Common myeloid progenitor, CD34-positive (primary cell): ENCODE measurements around the gene TBCEL.
"Not testable (repeated sequence)": the region's sequence is repeated elsewhere in the genome, so short reads cannot be mapped to it uniquely, and the experiment has no call there.

Experiments used
- CTCF ChIA-PET: fragments of 350-600 bp; sonication (Branson Sonifier 250); formaldehyde crosslinking; loops from one replicate; lab custom pipeline; 2021; ENCODE audit warnings: antibody characterized with exemption; lab: Charles Lee
- POLR2A ChIA-PET: fragments of 350-600 bp; sonication (Branson Sonifier 250); formaldehyde crosslinking; loops from one replicate; lab custom pipeline; 2021; ENCODE audit warnings: antibody characterized with exemption; lab: Charles Lee
- DNase-seq, 3 donors: peaks; one replicate each; pipeline versions ENCODE4 v3.0.0 to v3.0.0-alpha.2; 2013
- H3K27ac ChIP-seq, 2 experiments: 1 replicate in 1 of 2; 2 replicates in 1 of 2; pipeline ENCODE4 v1.7.0; 2013; ENCODE audit warnings: inconsistent platforms in 2 of 2, low read length in 2 of 2, mild to moderate bottlenecking in 2 of 2, low read depth in 1 of 2, moderate library complexity in 1 of 2; ENCODE audit not compliant: severe bottlenecking in 2 of 2, insufficient read depth in 1 of 2, poor library complexity in 1 of 2
- H3K27me3 ChIP-seq, 5 experiments: replicated peaks in 2 of 5; 1 replicate in 3 of 5; 2 replicates in 2 of 5; pipeline versions ENCODE4 v1.6.1 to v1.7.0; 2013; ENCODE audit warnings: low read length in 4 of 5, mild to moderate bottlenecking in 2 of 5, moderate library complexity in 2 of 5, inconsistent platforms in 1 of 5; ENCODE audit not compliant: insufficient read depth in 5 of 5, control insufficient read depth in 4 of 5
- H3K36me3 ChIP-seq, 4 experiments: 1 replicate in 2 of 4; 2 replicates in 2 of 4; pipeline versions ENCODE4 v1.6.1 to v1.7.0; 2013; ENCODE audit warnings: low read length in 3 of 4, control low read depth in 1 of 4, mild to moderate bottlenecking in 1 of 4; ENCODE audit not compliant: control insufficient read depth in 4 of 4, insufficient read depth in 4 of 4
- H3K4me1 ChIP-seq, 4 experiments: 1 replicate in 3 of 4; 2 replicates in 1 of 4; pipeline versions ENCODE4 v1.6.1 to v1.7.1; 2013; ENCODE audit warnings: low read length in 3 of 4, mild to moderate bottlenecking in 3 of 4, control low read depth in 1 of 4, inconsistent platforms in 1 of 4, moderate library complexity in 1 of 4; ENCODE audit not compliant: control insufficient read depth in 4 of 4, insufficient read depth in 4 of 4; ENCODE audit errors: control extremely low read depth in 1 of 4
- H3K4me3 ChIP-seq, 7 experiments: 1 replicate in 4 of 7; 2 replicates in 3 of 7; pipeline versions ENCODE4 v1.5.1 to v1.7.0; 2013; ENCODE audit warnings: mild to moderate bottlenecking in 7 of 7, low read length in 6 of 7, moderate library complexity in 6 of 7, inconsistent platforms in 2 of 7, low read depth in 2 of 7, control low read depth in 1 of 7; ENCODE audit not compliant: insufficient read depth in 4 of 7, control insufficient read depth in 1 of 7; ENCODE audit errors: extremely low read depth in 1 of 7
- H3K9me3 ChIP-seq, 5 experiments: 1 replicate in 4 of 5; 2 replicates in 1 of 5; pipeline versions ENCODE4 v1.6.1 to v1.7.1; 2013; ENCODE audit warnings: low read length in 4 of 5, mild to moderate bottlenecking in 2 of 5, inconsistent platforms in 1 of 5, low read depth in 1 of 5, moderate library complexity in 1 of 5; ENCODE audit not compliant: control insufficient read depth in 4 of 5, insufficient read depth in 2 of 5; ENCODE audit errors: control extremely low read depth in 1 of 5
- WGBS: methylation state at CpG from one replicate; pipeline ENCODE4 v1.1.5; 2013; ENCODE audit not compliant: insufficient coverage; 5-methylcytosine and 5-hydroxymethylcytosine counted together

TBCEL gene

GRCh38 chr11:121109471-121109870 lies 85.6 kb downstream of the TBCEL start:
- Histone ChIP-seq H3K36me3 (no peaks in the 10 kb centered on the region), H3K27me3 (peaks cover 0 to 3% (median 0%) of the 10 kb centered on the region in 5 experiments), H3K4me3 (no peak overlapping the region), H3K4me1 (peaks cover 0 to 12% (median 5%) of the 10 kb centered on the region in 4 experiments), H3K27ac (no peak overlapping the region), H3K9me3 (no peaks in the 10 kb centered on the region)
- 7% methylated on average over 2 of the region's 2 CpGs for WGBS
- peak; percentile 25 to 77 (median 59) for DNase-seq
- ChIA-PET CTCF (no interaction called here), POLR2A (no interaction called here)

GRCh38 chr11:121109916-121110586 lies 86.1 kb downstream of the TBCEL start:
- Histone ChIP-seq H3K4me3 (no peak overlapping the region), H3K4me1 (peaks cover 0 to 12% (median 5%) of the 10 kb centered on the region in 4 experiments), H3K27me3 (peaks cover 0 to 3% (median 0%) of the 10 kb centered on the region in 5 experiments), H3K36me3 (no peaks in the 10 kb centered on the region), H3K27ac (no peak overlapping the region), H3K9me3 (no peaks in the 10 kb centered on the region)
- ChIA-PET CTCF (interaction anchor here (2.7 kb wide), 1 partner anchor 11 kb away, joined by 9 read pairs; no protein-coding TSS in a partner anchor), POLR2A (no interaction called here)
- peak in 1 of 3 donors; percentile 8 for DNase-seq
- WGBS = 48% methylated on average over 6 of the region's 7 CpGs

- no peaks in the 10 kb centered on the region for H3K36me3 ChIP-seq
- no peaks in the 10 kb centered on the region for H3K9me3 ChIP-seq
- WGBS = 97% methylated on average over 4 of the region's 10 CpGs
- peaks cover 0 to 12% (median 5%) of the 10 kb centered on the region in 4 experiments for H3K4me1 ChIP-seq
- H3K4me3 ChIP-seq = no peak overlapping the region
- CTCF ChIA-PET = interaction anchor here (0.8 to 2.7 kb wide), 9 partner anchors 10 to 476 kb away, joined by 3 to 9 read pairs (median 3); no protein-coding TSS in a partner anchor
- peaks cover 0 to 3% (median 0%) of the 10 kb centered on the region in 5 experiments for H3K27me3 ChIP-seq
- POLR2A ChIA-PET = no interaction called here
- no peak for DNase-seq
- no peak overlapping the region for H3K27ac ChIP-seq
Measured at GRCh38 chr11:121110871-121111724, 87.2 kb downstream of the TBCEL start.

- 40% methylated on average over 15 of the region's 32 CpGs for WGBS
- no peak overlapping the region for H3K27ac ChIP-seq
- no peak overlapping the region for H3K4me3 ChIP-seq
- ChIA-PET POLR2A (no interaction called here), CTCF (interaction anchor here (0.9 to 2.7 kb wide), 5 partner anchors 8 to 178 kb away, joined by 3 to 9 read pairs (median 3); no protein-coding TSS in a partner anchor)
- H3K36me3 ChIP-seq = no peaks in the 10 kb centered on the region
- H3K9me3 ChIP-seq = no peaks in the 10 kb centered on the region
- peak; percentile 67 to 73 (median 69) for DNase-seq
- peaks cover 0 to 12% (median 5%) of the 10 kb centered on the region in 4 experiments for H3K4me1 ChIP-seq
- peaks cover 0 to 3% (median 0%) of the 10 kb centered on the region in 5 experiments for H3K27me3 ChIP-seq
Measured at GRCh38 chr11:121112498-121113455, 88.9 kb downstream of the TBCEL start.

GRCh38 chr11:121113611-121114010 lies 89.7 kb downstream of the TBCEL start:
- ChIA-PET POLR2A (no interaction called here), CTCF (interaction anchor here (0.9 to 1.9 kb wide), 2 partner anchors 102 to 179 kb away, joined by 3 to 6 read pairs; no protein-coding TSS in a partner anchor)
- no peaks in the 10 kb centered on the region for H3K9me3 ChIP-seq
- H3K27ac ChIP-seq = no peak overlapping the region
- no peak for DNase-seq
- peaks cover 0 to 11% (median 5%) of the 10 kb centered on the region in 4 experiments for H3K4me1 ChIP-seq
- no peaks in the 10 kb centered on the region for H3K36me3 ChIP-seq
- H3K4me3 ChIP-seq = no peak overlapping the region
- peaks cover 0 to 3% (median 0%) of the 10 kb centered on the region in 5 experiments for H3K27me3 ChIP-seq
- 44% methylated on average over 6 of the region's 9 CpGs for WGBS

- DNase-seq, H3K4me3 ChIP-seq, POLR2A ChIA-PET, H3K9me3 ChIP-seq, H3K36me3 ChIP-seq, H3K27me3 ChIP-seq, H3K27ac ChIP-seq, H3K4me1 ChIP-seq: not testable (repeated sequence)
- WGBS = no CpG with 5 or more reads among the region's 1 CpG
- CTCF ChIA-PET = interaction anchor here (1.0 to 1.7 kb wide), 4 partner anchors 14 to 185 kb away, joined by 3 to 5 read pairs (median 4); no protein-coding TSS in a partner anchor
Measured at GRCh38 chr11:121115024-121115423, 91.1 kb downstream of the TBCEL start.
